ENCODE data around the gene PBRM1.

DNA sequence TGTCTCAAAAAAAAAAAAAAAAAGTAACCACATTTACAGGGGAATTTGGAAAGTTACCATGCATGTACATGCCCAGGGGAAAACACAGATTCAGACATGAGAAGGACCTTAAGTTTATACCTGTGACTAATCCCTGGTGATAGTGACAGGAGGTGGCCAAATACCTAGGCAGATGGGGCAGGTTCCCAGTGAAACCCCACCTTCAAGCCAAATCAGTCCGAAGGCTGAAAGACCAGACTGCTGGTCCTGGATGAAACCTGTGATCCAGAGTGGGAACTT is 36.0 kb upstream of the PBRM1 start:
- TF ChIP-seq, protein P1, sequence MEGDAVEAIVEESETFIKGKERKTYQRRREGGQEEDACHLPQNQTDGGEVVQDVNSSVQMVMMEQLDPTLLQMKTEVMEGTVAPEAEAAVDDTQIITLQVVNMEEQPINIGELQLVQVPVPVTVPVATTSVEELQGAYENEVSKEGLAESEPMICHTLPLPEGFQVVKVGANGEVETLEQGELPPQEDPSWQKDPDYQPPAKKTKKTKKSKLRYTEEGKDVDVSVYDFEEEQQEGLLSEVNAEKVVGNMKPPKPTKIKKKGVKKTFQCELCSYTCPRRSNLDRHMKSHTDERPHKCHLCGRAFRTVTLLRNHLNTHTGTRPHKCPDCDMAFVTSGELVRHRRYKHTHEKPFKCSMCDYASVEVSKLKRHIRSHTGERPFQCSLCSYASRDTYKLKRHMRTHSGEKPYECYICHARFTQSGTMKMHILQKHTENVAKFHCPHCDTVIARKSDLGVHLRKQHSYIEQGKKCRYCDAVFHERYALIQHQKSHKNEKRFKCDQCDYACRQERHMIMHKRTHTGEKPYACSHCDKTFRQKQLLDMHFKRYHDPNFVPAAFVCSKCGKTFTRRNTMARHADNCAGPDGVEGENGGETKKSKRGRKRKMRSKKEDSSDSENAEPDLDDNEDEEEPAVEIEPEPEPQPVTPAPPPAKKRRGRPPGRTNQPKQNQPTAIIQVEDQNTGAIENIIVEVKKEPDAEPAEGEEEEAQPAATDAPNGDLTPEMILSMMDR (IDR thresholded peaks at IDR 0.05) = no peak
- no peak for TF ChIP-seq POLR2A (IDR thresholded peaks at IDR 0.05)
